Measurements from ENCODE around the gene GPR153.
"Not testable (repeated sequence)": the region's sequence is repeated elsewhere in the genome, so short reads cannot be mapped to it uniquely, and the experiment has no call there.

Gene GPR153

GRCh38 chr1:6222636-6223035 is 38.3 kb downstream of the GPR153 start:
- no peak for FAIRE-seq

- FAIRE-seq = no peak
Measured at GRCh38 chr1:6221210-6221784, 39.6 kb downstream of the GPR153 start.

- no peak for FAIRE-seq
Measured at GRCh38 chr1:6220236-6220635, 40.7 kb downstream of the GPR153 start.

GRCh38 chr1:6219641-6220040 is 41.3 kb downstream of the GPR153 start:
- not testable (repeated sequence) for FAIRE-seq

- FAIRE-seq = no peak
Measured at GRCh38 chr1:6218375-6219164, 42.3 kb downstream of the GPR153 start.

- no peak for FAIRE-seq
Measured at GRCh38 chr1:6212193-6212959, 48.5 kb downstream of the GPR153 start.

GRCh38 chr1:6211731-6212130 is 49.2 kb downstream of the GPR153 start:
- FAIRE-seq = no peak

GRCh38 chr1:6210591-6211355 is 50.1 kb downstream of the GPR153 start:
- no peak for FAIRE-seq

GRCh38 chr1:6209661-6210580 is 51.0 kb downstream of the GPR153 start:
- no peak for FAIRE-seq

- FAIRE-seq = no peak
Measured at GRCh38 chr1:6208723-6209660, 51.9 kb downstream of the GPR153 start.

GRCh38 chr1:6207921-6208320 is 53.0 kb downstream of the GPR153 start:
- FAIRE-seq = no peak

- no peak for FAIRE-seq
Measured at GRCh38 chr1:6207075-6207885, 53.6 kb downstream of the GPR153 start.

- no peak for FAIRE-seq
Measured at GRCh38 chr1:6206520-6206855, 54.4 kb downstream of the GPR153 start.

- no peak for FAIRE-seq
Measured at GRCh38 chr1:6205849-6206519, 54.9 kb downstream of the GPR153 start, which contains the start of gene RNF207. Gene RNF207, plus strand, starts transcription at chr1:6206119. Its CDS starts 417 bp downstream, at chr1:6206536.

- FAIRE-seq = no peak
Measured at GRCh38 chr1:6202256-6202655, 58.6 kb downstream of the GPR153 start.

GRCh38 chr1:6200188-6200809 is 60.6 kb downstream of the GPR153 start:
- FAIRE-seq = no peak

- peak; percentile 80 for FAIRE-seq
Measured at GRCh38 chr1:6199298-6200187, 61.4 kb downstream of the GPR153 start, which contains the start of gene RPL22. Gene RPL22, minus strand, starts transcription at chr1:6199595. Its CDS starts 22 bp downstream, at chr1:6199573.
